Activated naive CD8-positive, alpha-beta T cell treated with anti-CD3 and anti-CD28 coated beads, Interleukin-2, amount 50 U/mL, for 16 hours (primary cell): Measurements from ENCODE around the gene KLHDC7B.

Source experiments
- DNase-seq: peaks from one replicate; pipeline ENCODE4 v3.0.0-alpha.2; 2020; ENCODE audit warnings: low read depth, low spot score

KLHDC7B gene

DNA sequence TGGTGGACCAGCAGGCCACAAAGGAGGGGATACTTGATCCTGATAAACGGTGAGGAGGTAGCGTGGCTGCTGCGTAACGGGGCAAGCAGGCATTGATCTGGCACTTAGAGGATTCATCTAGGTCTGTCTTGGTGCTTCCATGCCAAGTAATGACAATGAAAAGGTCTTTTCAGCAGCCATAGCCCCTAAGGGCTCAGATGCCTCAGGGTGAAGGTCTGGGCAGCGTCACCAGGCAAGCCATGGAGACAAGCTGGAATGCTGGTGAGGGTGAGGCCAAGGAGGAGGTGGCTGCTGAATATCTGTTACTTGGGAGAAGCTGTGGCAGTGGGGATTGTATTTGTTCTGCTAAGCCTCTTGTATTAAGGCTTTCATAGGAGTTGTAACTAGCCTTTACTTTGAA, 41.7 kb downstream of the KLHDC7B start:
- DNase-seq: no peak

DNA sequence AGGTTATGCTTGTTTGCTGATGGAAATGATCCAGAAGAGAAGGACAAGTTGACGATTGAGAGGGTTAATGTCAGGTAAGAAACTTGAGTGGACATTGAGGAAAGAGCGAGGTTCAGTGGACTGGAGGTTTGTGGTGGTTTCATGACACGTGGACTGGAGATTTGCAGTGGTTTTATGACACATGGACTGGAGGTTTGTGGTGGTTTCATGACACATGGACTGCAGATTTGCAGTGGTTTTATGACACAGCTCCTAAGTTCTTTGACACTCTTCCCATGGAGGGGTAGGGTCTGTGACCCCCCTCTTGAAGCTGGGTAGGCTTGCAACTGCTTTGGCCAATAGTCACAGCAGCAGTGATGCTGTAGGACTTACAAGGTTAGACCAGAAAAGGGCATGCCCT, 49.5 kb downstream of the KLHDC7B start:
- DNase-seq: no peak

GRCh38 chr22:50597097-50597496, 51.4 kb downstream of the KLHDC7B start:
- DNase-seq: no peak

- DNase-seq: peak; percentile 36
These were observed 54.2 kb downstream of the KLHDC7B start for GRCh38 chr22:50599816-50600455.

DNA sequence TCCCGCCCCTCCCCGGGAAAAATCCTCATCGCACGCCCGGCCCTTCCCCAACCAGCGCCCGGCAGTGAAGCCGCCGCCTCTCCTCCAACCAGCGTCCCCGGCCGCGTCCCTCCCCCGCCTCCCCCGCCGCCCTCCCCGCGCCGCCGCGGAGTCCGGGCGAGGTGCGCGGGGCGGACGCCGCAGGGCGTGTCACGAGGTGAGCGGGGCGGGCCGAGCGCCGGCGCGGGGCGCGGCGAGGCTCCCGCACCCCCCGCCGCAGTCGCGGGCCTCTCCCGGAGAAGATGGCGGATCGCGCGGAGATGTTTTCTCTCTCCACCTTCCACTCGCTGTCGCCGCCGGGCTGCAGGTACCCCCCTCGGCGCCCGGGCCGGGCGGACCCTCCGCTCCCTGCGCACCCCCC, 54.8 kb downstream of the KLHDC7B start, which contains the start of gene MAPK8IP2:
Gene MAPK8IP2 (plus strand): TSS at position 256 of the 400 bp plus-strand sequence. CDS start 26 bp downstream, at position 282.
- no peak for DNase-seq
